Measurements from ENCODE around the gene IL20RA. TPM values are rescaled to one million over a fixed set of nuclear protein-coding genes. Genes with fewer than 3 reads are reported as not detected.

IL20RA gene
- polyA plus RNA-seq, 1 of the 3 experiments (the other 2 are of a cell fraction), result 0.10 TPM

DNA sequence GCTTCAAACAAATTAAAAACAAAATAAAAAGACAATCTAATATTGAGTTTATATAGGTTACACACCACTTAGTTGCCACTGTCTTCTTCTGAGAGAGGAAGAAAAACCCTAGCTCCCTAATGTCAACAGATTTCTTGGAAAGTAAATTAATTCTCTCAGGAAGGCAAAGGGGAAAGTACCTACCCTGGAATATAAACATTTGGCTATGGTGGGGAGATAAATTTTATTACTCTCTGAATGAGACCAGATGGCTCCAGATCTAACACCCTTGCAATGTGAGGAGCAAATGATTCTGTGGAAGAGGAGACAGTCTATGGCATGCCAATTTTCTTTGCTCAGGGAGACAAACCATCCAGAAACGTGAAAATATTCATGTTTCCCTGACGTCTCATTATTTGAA, 4.3 kb upstream of the IL20RA start:
- no peak overlapping the region for H3K4me3 ChIP-seq (ENCODE audit: low read depth in 2 of 2, low read length in 1 of 2)

GRCh38 chr6:137046871-137047412, 2.2 kb upstream of the IL20RA start:
- Histone ChIP-seq H3K4me3 (ENCODE audit: low read depth in 2 of 2, low read length in 1 of 2) (no peak overlapping the region), H3K9me2 (no peaks in the 10 kb centered on the region), H3F3A (replicated peaks; ENCODE audit: insufficient read depth) (no peaks in the 10 kb centered on the region), H3K79me2 (ENCODE audit: insufficient read depth) (no peaks in the 10 kb centered on the region), H3K4me2 (no peak overlapping the region), H3K36me3 (replicated peaks in 1 of 2; ENCODE audit: control insufficient read depth in 1 of 2, insufficient read depth in 2 of 2, low read length in 1 of 2) (no peaks in the 10 kb centered on the region), H2AFZ (ENCODE audit: low read depth) (no peak overlapping the region), H3K9ac (no peak overlapping the region), H3K27me3 (ENCODE audit: insufficient read depth) (peaks cover 13% of the 10 kb centered on the region; the same call in 1 of the 2 replicates), H3K9me3 (no peaks in the 10 kb centered on the region), H3K4me1 (ENCODE audit: control insufficient read depth in 1 of 2, insufficient read depth in 2 of 2, low read depth in 1 of 2, low read length in 1 of 2) (peaks cover 0 to 2% of the 10 kb centered on the region in 2 experiments; a peak in 2 of 4 replicates), H4K20me1 (ENCODE audit: insufficient read depth) (no peaks in the 10 kb centered on the region), H3K27ac (ENCODE audit: low read depth in 2 of 2, low read length in 1 of 2) (no peak overlapping the region)
- CTCF ChIA-PET, result interaction anchor here (1.1 kb wide), 1 partner anchor 25 kb away, joined by 3 read pairs; no protein-coding TSS in a partner anchor
- WGBS (ENCODE audit: low lambda C conversion rate), result 64% methylated on average over 5 of the region's 5 CpGs
- POLR2A ChIA-PET, result no interaction called here
- TF ChIP-seq TCF12 (IDR thresholded peaks at IDR 0.05), result no peak
- no peak for TF ChIP-seq POLR2AphosphoS5 (IDR thresholded peaks at IDR 0.05; ENCODE audit: low read depth, low read length)
- TF ChIP-seq RCOR1 (IDR thresholded peaks at IDR 0.05; ENCODE audit: low read length), result no peak
- DNase-seq, result no peak

More for the DNA sequence above, 4.3 kb upstream of the IL20RA start:
- TF ChIP-seq, protein P1, sequence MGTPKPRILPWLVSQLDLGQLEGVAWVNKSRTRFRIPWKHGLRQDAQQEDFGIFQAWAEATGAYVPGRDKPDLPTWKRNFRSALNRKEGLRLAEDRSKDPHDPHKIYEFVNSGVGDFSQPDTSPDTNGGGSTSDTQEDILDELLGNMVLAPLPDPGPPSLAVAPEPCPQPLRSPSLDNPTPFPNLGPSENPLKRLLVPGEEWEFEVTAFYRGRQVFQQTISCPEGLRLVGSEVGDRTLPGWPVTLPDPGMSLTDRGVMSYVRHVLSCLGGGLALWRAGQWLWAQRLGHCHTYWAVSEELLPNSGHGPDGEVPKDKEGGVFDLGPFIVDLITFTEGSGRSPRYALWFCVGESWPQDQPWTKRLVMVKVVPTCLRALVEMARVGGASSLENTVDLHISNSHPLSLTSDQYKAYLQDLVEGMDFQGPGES (IDR thresholded peaks at IDR 0.05; ENCODE audit: low read depth, low read length), result no peak
- TF ChIP-seq RCOR1 (IDR thresholded peaks at IDR 0.05; ENCODE audit: low read length) (no peak), EZH2phosphoT487 (IDR thresholded peaks at IDR 0.05; ENCODE audit: borderline replicate concordance, low read depth) (no peak), NFIC (IDR thresholded peaks at IDR 0.05; ENCODE audit: borderline replicate concordance) (no peak), MAX (IDR thresholded peaks at IDR 0.05; ENCODE audit: low read depth) (no peak), TCF12 (IDR thresholded peaks at IDR 0.05) (no peak), JUND (IDR thresholded peaks at IDR 0.05) (no peak)
- TF ChIP-seq, protein P2, sequence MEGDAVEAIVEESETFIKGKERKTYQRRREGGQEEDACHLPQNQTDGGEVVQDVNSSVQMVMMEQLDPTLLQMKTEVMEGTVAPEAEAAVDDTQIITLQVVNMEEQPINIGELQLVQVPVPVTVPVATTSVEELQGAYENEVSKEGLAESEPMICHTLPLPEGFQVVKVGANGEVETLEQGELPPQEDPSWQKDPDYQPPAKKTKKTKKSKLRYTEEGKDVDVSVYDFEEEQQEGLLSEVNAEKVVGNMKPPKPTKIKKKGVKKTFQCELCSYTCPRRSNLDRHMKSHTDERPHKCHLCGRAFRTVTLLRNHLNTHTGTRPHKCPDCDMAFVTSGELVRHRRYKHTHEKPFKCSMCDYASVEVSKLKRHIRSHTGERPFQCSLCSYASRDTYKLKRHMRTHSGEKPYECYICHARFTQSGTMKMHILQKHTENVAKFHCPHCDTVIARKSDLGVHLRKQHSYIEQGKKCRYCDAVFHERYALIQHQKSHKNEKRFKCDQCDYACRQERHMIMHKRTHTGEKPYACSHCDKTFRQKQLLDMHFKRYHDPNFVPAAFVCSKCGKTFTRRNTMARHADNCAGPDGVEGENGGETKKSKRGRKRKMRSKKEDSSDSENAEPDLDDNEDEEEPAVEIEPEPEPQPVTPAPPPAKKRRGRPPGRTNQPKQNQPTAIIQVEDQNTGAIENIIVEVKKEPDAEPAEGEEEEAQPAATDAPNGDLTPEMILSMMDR (IDR thresholded peaks at IDR 0.05), result no peak
- no peaks in the 10 kb centered on the region for H3K9me3 ChIP-seq
- POLR2A ChIA-PET, result no interaction called here
- no peaks in the 10 kb centered on the region for H3K79me2 ChIP-seq (ENCODE audit: insufficient read depth)
- H3K4me2 ChIP-seq, result no peak overlapping the region
- H3K9me2 ChIP-seq, result no peaks in the 10 kb centered on the region
- H3K4me1 ChIP-seq (ENCODE audit: control insufficient read depth in 1 of 2, insufficient read depth in 2 of 2, low read depth in 1 of 2, low read length in 1 of 2), result no peaks in the 10 kb centered on the region; a peak in 1 of 4 replicates
- no peaks in the 10 kb centered on the region for H3K36me3 ChIP-seq (replicated peaks in 1 of 2; ENCODE audit: control insufficient read depth in 1 of 2, insufficient read depth in 2 of 2, low read length in 1 of 2)
- no peak overlapping the region for H3K9ac ChIP-seq
- H4K20me1 ChIP-seq (ENCODE audit: insufficient read depth), result no peaks in the 10 kb centered on the region
- no peak overlapping the region for H3K27ac ChIP-seq (ENCODE audit: low read depth in 2 of 2, low read length in 1 of 2)
- DNase-seq, result no peak
- no peaks in the 10 kb centered on the region for H3F3A ChIP-seq (replicated peaks; ENCODE audit: insufficient read depth)
- CTCF ChIA-PET, result interaction anchor here (0.9 kb wide), 1 partner anchor 9 kb away, joined by 3 read pairs; no protein-coding TSS in a partner anchor
- H3K27me3 ChIP-seq (ENCODE audit: insufficient read depth), result peaks cover 4% of the 10 kb centered on the region; the same call in 1 of the 2 replicates
- H2AFZ ChIP-seq (ENCODE audit: low read depth), result no peak overlapping the region
- 43% methylated on average over 2 of the region's 2 CpGs for WGBS (ENCODE audit: low lambda C conversion rate)

Data from SK-N-SH (cell line).